ENCODE data around the gene KIAA1958.

The KIAA1958 gene

DNA sequence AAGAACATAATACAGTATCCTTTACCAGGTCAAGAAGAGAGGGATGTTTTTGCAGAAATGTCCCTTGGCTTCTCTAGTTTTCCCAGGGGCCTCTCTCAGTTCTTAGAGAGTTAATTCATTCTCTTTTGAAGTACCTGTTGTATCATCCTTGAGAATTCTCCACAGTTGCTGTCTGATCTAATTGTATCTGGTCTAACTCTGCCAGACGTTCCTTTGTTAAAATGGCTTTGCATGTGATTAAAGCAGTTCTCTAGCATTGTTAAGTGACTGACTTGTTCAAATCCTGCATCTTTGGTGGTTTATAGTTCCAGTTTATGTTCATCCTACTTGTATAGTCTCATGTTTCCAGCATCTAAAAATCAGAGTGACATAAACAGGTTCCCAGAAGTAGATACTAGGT is 65.0 kb downstream of the KIAA1958 start:
- Histone ChIP-seq H3K9me3 (ENCODE audit: control insufficient read depth, low read length) (no peaks in the 10 kb centered on the region), H4K91ac (ENCODE audit: low read length) (no peak overlapping the region), H3K14ac (ENCODE audit: low read length in 2 of 2) (no peak overlapping the region), H3K18ac (ENCODE audit: low read depth in 1 of 2, low read length in 2 of 2) (no peak overlapping the region), H3K4ac (ENCODE audit: low read depth in 1 of 2, low read length in 2 of 2) (no peak overlapping the region), H4K8ac (ENCODE audit: low read length) (no peak overlapping the region), H2BK120ac (ENCODE audit: low read depth, low read length) (no peak overlapping the region), H3K4me3 (ENCODE audit: insufficient read depth in 1 of 2, low read depth in 1 of 2, low read length in 2 of 2) (no peak overlapping the region), H3K23ac (ENCODE audit: low read length in 2 of 2) (no peak overlapping the region), H2AFZ (ENCODE audit: low read depth, low read length) (no peak overlapping the region), H2AK5ac (ENCODE audit: low read length, severe bottlenecking) (no peak overlapping the region), H3K79me1 (replicated peaks; ENCODE audit: low read length, poor library complexity, severe bottlenecking) (peaks cover 28% of the 10 kb centered on the region), H3K9ac (ENCODE audit: low read length) (no peak overlapping the region), H3K4me2 (ENCODE audit: low read length, poor library complexity, severe bottlenecking) (no peak overlapping the region), H2BK5ac (ENCODE audit: low read depth, low read length, poor library complexity, severe bottlenecking) (no peak overlapping the region), H3K27me3 (ENCODE audit: control insufficient read depth in 1 of 2, insufficient read depth in 1 of 2, low read length in 2 of 2) (no peaks in the 10 kb centered on the region), H2BK15ac (ENCODE audit: low read depth, poor library complexity, severe bottlenecking) (no peak overlapping the region), H3K36me3 (ENCODE audit: control insufficient read depth in 1 of 2, insufficient read depth in 2 of 2, low read depth in 1 of 2, low read length in 2 of 2) (no peaks in the 10 kb centered on the region), H3K27ac (ENCODE audit: low read length, poor library complexity, severe bottlenecking) (no peak overlapping the region), H3K4me1 (ENCODE audit: control insufficient read depth, insufficient read depth, low read depth, low read length) (peaks cover 4% of the 10 kb centered on the region), H2BK12ac (ENCODE audit: low read length in 2 of 2) (no peak overlapping the region)
- WGBS, result 100% methylated on average over 1 of the region's 1 CpG
- no peak for DNase-seq

DNA sequence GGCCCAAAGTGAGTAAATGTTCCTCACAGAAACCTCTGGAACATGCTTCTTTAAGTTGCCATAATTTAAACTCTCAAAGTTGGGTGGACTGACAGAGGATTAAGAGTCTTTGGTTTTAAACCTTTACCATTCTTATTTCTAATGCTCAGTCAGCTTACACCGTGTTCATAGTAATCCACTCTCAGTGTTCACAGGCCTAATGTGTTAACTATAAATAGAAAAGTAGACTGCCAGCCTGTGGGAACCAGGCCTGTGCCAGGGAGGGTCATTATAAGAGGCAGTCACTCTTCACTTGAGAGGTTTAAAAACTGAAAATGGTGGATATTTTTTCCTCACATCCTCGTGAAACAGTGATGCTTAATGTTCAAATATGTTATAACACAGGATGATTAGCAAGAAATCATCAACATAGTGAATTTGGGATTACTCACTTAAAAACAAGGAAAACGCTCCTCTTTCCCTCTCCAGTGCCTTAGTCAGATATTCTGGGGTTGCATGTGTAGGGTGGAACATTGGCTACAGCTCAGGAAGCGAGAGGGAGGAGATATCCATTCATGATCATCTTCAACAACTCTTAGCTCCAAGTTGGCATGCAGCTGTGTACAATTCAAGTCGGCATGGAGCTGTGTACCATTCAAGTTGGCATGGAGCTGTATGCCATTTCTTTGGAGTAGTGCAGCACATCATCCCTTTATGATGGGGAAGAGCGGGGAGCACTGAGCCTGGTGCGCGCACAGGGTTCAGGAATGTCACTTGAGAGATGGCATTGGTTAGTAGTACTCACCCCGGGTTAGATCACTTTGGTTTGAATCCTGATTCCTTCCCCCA is 65.8 kb downstream of the KIAA1958 start:
- no peak for DNase-seq
- Histone ChIP-seq H3K4me2 (ENCODE audit: low read length, poor library complexity, severe bottlenecking) (no peak overlapping the region), H4K91ac (ENCODE audit: low read length) (no peak overlapping the region), H4K8ac (ENCODE audit: low read length) (no peak overlapping the region), H3K27ac (ENCODE audit: low read length, poor library complexity, severe bottlenecking) (no peak overlapping the region), H3K27me3 (ENCODE audit: control insufficient read depth in 1 of 2, insufficient read depth in 1 of 2, low read length in 2 of 2) (no peaks in the 10 kb centered on the region), H3K18ac (ENCODE audit: low read depth in 1 of 2, low read length in 2 of 2) (peak overlapping the region in 1 of 2 experiments; percentile 5), H2AFZ (ENCODE audit: low read depth, low read length) (no peak overlapping the region), H2BK12ac (ENCODE audit: low read length in 2 of 2) (no peak overlapping the region), H3K4me1 (ENCODE audit: control insufficient read depth, insufficient read depth, low read depth, low read length) (peaks cover 5% of the 10 kb centered on the region), H3K36me3 (ENCODE audit: control insufficient read depth in 1 of 2, insufficient read depth in 2 of 2, low read depth in 1 of 2, low read length in 2 of 2) (no peaks in the 10 kb centered on the region), H3K14ac (ENCODE audit: low read length in 2 of 2) (peak overlapping the region in 1 of 2 experiments; percentile 53), H3K23ac (ENCODE audit: low read length in 2 of 2) (no peak overlapping the region), H2AK5ac (ENCODE audit: low read length, severe bottlenecking) (no peak overlapping the region), H3K4me3 (ENCODE audit: insufficient read depth in 1 of 2, low read depth in 1 of 2, low read length in 2 of 2) (no peak overlapping the region), H2BK5ac (ENCODE audit: low read depth, low read length, poor library complexity, severe bottlenecking) (no peak overlapping the region), H3K79me1 (replicated peaks; ENCODE audit: low read length, poor library complexity, severe bottlenecking) (peaks cover 32% of the 10 kb centered on the region), H2BK120ac (ENCODE audit: low read depth, low read length) (no peak overlapping the region), H3K9me3 (ENCODE audit: control insufficient read depth, low read length) (no peaks in the 10 kb centered on the region), H2BK15ac (ENCODE audit: low read depth, poor library complexity, severe bottlenecking) (no peak overlapping the region), H3K4ac (ENCODE audit: low read depth in 1 of 2, low read length in 2 of 2) (no peak overlapping the region), H3K9ac (ENCODE audit: low read length) (no peak overlapping the region)
- WGBS, result 87% methylated on average over 7 of the region's 9 CpGs

DNA sequence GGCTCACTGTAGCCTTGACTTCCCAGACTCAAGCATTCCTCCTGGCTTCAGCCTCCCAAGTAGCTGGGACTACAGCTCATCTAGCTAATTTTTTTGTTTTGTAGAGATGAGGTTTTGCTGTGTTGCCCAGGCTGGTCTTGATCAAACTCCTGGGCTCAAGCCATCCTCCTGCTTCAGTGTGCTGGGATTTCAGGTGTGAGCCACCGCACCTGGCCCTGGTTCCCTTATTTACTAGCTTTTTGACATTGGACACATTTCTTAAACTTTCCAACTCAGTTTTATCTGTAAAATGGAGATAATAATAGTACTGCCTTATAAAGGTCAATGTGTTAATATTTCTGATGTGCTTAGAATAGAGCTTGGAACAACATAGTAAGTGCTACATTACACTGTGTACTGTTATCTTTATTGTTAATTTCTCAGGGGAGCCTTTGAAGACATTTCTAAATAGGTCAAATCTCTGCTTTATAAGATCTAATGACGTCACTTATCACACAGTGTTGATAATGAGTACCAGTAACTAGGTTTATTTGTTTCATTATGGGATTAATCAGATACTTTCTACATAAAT is 66.7 kb downstream of the KIAA1958 start:
- no peak overlapping the region for H2BK5ac ChIP-seq (ENCODE audit: low read depth, low read length, poor library complexity, severe bottlenecking)
- H3K27me3 ChIP-seq (ENCODE audit: control insufficient read depth in 1 of 2, insufficient read depth in 1 of 2, low read length in 2 of 2), result no peaks in the 10 kb centered on the region
- H4K91ac ChIP-seq (ENCODE audit: low read length), result no peak overlapping the region
- H3K9me3 ChIP-seq (ENCODE audit: control insufficient read depth, low read length), result no peaks in the 10 kb centered on the region
- H4K8ac ChIP-seq (ENCODE audit: low read length), result no peak overlapping the region
- no peak overlapping the region for H3K14ac ChIP-seq (ENCODE audit: low read length in 2 of 2)
- no peak overlapping the region for H3K9ac ChIP-seq (ENCODE audit: low read length)
- no CpG with 5 or more reads among the region's 2 CpGs for WGBS
- H2AK5ac ChIP-seq (ENCODE audit: low read length, severe bottlenecking), result no peak overlapping the region
- no peak overlapping the region for H2AFZ ChIP-seq (ENCODE audit: low read depth, low read length)
- peaks cover 31% of the 10 kb centered on the region for H3K79me1 ChIP-seq (replicated peaks; ENCODE audit: low read length, poor library complexity, severe bottlenecking)
- H2BK120ac ChIP-seq (ENCODE audit: low read depth, low read length), result no peak overlapping the region
- no peak overlapping the region for H3K4ac ChIP-seq (ENCODE audit: low read depth in 1 of 2, low read length in 2 of 2)
- H3K27ac ChIP-seq (ENCODE audit: low read length, poor library complexity, severe bottlenecking), result no peak overlapping the region
- no peak overlapping the region for H3K4me3 ChIP-seq (ENCODE audit: insufficient read depth in 1 of 2, low read depth in 1 of 2, low read length in 2 of 2)
- H3K36me3 ChIP-seq (ENCODE audit: control insufficient read depth in 1 of 2, insufficient read depth in 2 of 2, low read depth in 1 of 2, low read length in 2 of 2), result no peaks in the 10 kb centered on the region
- H3K23ac ChIP-seq (ENCODE audit: low read length in 2 of 2), result no peak overlapping the region
- H3K18ac ChIP-seq (ENCODE audit: low read depth in 1 of 2, low read length in 2 of 2), result no peak overlapping the region
- no peak overlapping the region for H2BK12ac ChIP-seq (ENCODE audit: low read length in 2 of 2)
- H3K4me2 ChIP-seq (ENCODE audit: low read length, poor library complexity, severe bottlenecking), result no peak overlapping the region
- DNase-seq, result no peak
- H3K4me1 ChIP-seq (ENCODE audit: control insufficient read depth, insufficient read depth, low read depth, low read length), result peaks cover 5% of the 10 kb centered on the region
- no peak overlapping the region for H2BK15ac ChIP-seq (ENCODE audit: low read depth, poor library complexity, severe bottlenecking)

DNA sequence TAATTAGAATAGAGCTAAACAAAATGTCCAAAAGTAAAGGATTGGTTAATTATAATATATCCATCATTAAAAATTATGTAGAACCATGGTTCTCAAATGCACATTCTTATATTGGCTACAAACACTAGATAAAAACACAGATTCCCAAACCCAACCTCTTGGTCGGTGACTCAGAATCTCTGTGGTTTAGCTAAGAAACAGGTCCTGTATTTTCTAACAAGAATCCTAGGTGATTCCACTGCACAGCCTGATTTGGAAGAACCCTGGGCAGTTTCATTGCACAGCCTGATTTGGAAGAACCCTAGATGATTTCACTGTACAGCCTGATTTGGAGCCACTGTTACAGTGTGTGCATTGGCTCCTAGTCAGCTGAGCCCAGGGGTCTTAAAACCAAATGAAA is 67.9 kb downstream of the KIAA1958 start:
- Histone ChIP-seq H3K79me1 (replicated peaks; ENCODE audit: low read length, poor library complexity, severe bottlenecking) (peaks cover 35% of the 10 kb centered on the region), H3K36me3 (ENCODE audit: control insufficient read depth in 1 of 2, insufficient read depth in 2 of 2, low read depth in 1 of 2, low read length in 2 of 2) (no peaks in the 10 kb centered on the region), H3K27me3 (ENCODE audit: control insufficient read depth in 1 of 2, insufficient read depth in 1 of 2, low read length in 2 of 2) (no peaks in the 10 kb centered on the region), H2BK12ac (ENCODE audit: low read length in 2 of 2) (no peak overlapping the region), H3K4me1 (ENCODE audit: control insufficient read depth, insufficient read depth, low read depth, low read length) (peaks cover 5% of the 10 kb centered on the region), H3K4me2 (ENCODE audit: low read length, poor library complexity, severe bottlenecking) (no peak overlapping the region), H3K18ac (ENCODE audit: low read depth in 1 of 2, low read length in 2 of 2) (no peak overlapping the region), H3K4me3 (ENCODE audit: insufficient read depth in 1 of 2, low read depth in 1 of 2, low read length in 2 of 2) (no peak overlapping the region), H4K8ac (ENCODE audit: low read length) (no peak overlapping the region), H2BK5ac (ENCODE audit: low read depth, low read length, poor library complexity, severe bottlenecking) (no peak overlapping the region), H3K23ac (ENCODE audit: low read length in 2 of 2) (no peak overlapping the region), H4K91ac (ENCODE audit: low read length) (no peak overlapping the region), H3K4ac (ENCODE audit: low read depth in 1 of 2, low read length in 2 of 2) (no peak overlapping the region), H3K14ac (ENCODE audit: low read length in 2 of 2) (no peak overlapping the region), H2BK120ac (ENCODE audit: low read depth, low read length) (no peak overlapping the region), H2AK5ac (ENCODE audit: low read length, severe bottlenecking) (no peak overlapping the region), H3K9me3 (ENCODE audit: control insufficient read depth, low read length) (no peaks in the 10 kb centered on the region), H3K9ac (ENCODE audit: low read length) (no peak overlapping the region), H2AFZ (ENCODE audit: low read depth, low read length) (no peak overlapping the region), H3K27ac (ENCODE audit: low read length, poor library complexity, severe bottlenecking) (no peak overlapping the region), H2BK15ac (ENCODE audit: low read depth, poor library complexity, severe bottlenecking) (no peak overlapping the region)
- DNase-seq, result peak; percentile 22
- 68% methylated on average over 1 of the region's 1 CpG for WGBS

Measured in mesenchymal stem cell (in vitro differentiated cells and primary cell).